DMS79 treated with DMSO at 0.1 percent for 48 hours (cell line): Measurements from ENCODE around the gene CD80.

ENCODE experiments used
- DNase-seq: peaks from one replicate; lab custom pipeline; 2025; lab: John Stamatoyannopoulos, UW

Gene CD80

DNA sequence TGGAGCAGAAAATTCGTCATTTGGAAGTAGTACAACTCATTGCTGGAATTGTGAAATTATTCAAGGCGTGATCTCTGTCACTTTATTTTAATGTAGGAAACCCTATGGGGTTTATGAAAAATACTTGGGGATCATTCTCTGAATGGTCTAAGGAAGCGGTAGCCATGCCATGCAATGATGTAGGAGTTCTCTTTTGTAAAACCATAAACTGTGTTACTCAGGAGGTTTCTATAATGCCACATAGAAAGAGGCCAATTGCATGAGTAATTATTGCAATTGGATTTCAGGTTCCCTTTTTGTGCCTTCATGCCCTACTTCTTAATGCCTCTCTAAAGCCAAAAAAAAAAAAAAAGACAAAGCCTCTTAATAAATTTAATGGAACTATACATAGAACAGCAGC lies 66.6 kb downstream of the CD80 start:
- DNase-seq: no peak

DNA sequence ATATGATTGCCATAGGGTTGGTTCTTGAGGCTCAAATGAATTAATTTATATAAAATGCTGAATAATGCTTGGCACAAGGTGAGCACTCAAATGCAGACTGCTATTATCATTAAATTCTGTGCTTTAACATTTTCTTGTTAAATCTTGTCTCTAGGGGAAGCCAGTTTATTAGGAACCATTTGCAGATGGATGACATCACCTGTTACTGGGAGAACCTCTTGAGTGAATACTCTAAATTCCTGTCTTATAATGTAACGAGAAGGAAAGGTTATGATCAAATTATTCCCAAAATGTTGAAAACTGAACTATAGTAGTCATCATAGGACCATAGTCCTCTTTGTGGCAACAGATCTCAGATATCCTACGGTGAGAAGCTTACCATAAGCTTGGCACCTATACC lies 67.3 kb downstream of the CD80 start:
- no peak for DNase-seq

DNA sequence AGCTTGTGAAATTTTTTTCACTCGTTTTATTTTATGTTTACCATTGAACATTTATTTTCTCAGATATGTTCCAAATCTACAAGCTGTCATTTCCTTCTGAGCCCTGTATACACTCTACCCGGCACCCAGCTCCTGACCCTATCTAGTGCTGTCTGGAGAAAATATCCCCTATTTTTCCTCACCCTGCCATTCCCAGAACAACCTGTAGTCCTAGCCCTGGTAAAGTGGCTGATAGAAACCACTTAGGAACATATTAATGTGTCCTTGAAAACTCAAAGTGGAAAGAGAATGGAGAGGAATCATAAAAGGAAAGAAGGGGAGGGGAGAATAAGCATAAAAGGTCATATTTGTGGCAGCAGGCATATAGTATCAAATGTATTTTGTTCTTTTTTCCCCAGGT lies 69.3 kb downstream of the CD80 start:
- no peak for DNase-seq

DNA sequence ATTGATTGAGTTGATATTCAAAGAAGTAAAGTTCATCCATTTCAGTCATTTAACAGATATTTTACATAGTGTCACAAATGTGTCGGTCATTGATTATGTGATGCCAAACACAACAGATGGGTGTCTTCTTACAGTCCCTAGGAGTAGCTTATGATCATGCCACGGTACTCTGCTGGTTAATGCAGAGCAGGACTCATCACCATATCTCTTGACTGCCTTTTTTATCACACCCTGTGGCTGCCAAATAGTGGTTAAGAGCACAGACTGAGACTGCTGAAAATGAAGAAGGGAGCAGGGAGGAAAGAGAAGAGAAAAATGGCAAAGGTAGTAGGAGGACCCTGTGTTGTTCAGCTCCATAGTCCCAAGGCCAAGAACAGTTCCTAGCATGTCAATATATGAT lies 73.9 kb downstream of the CD80 start:
- no peak for DNase-seq

DNA sequence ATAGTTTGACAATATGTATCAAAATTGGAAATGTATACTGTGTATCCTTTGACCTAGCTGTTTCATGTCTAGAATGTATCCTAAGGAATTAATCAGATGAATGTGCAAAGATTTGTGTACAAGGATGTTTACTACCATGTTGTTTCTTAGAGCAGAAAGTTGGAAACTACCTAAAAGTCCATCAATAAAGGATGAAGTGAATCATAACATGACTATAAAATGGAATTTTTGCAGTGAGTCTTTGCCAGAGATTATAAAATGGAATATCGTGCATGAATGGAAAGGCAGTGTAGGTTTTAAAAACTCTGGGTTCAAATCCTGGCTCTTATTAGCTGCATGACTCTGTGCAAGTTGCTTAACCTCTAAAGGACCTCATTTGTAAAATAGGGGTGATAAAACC lies 76.3 kb downstream of the CD80 start:
- no peak for DNase-seq

DNA sequence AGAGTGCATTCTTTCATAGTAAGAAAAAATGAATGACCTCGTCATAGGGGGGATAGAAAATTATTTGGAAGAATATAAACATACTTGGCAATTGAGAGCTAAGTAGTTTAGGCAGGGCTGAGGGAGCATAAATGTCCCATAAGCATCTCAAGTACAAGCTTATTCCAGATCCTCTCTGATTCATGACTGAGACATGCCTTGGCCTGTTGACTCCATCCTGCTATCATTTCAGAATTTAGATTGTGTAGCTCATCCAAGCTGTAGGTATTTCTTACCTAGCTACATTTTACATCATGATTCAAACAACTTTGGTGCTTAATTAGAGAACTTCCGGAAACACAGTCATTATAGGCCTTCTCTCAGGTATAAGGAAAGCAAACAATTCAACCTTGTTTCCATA lies 78.3 kb downstream of the CD80 start:
- DNase-seq: no peak
